ENCODE results near the gene KCNIP1.

The KCNIP1 gene

GRCh38 chr5:170711300-170711699 lies 207.5 kb downstream of the KCNIP1 start:
- DNase-seq (ENCODE audit: low read depth in 3 of 3), result no peak

GRCh38 chr5:170715141-170715540 lies 211.3 kb downstream of the KCNIP1 start:
- DNase-seq (ENCODE audit: low read depth in 3 of 3), result no peak

GRCh38 chr5:170716396-170716795 lies 212.6 kb downstream of the KCNIP1 start:
- no peak for DNase-seq (ENCODE audit: low read depth in 3 of 3)

- no peak for DNase-seq (ENCODE audit: low read depth in 3 of 3)
Observed at GRCh38 chr5:170719551-170719950, 215.7 kb downstream of the KCNIP1 start.

- DNase-seq (ENCODE audit: low read depth in 3 of 3), result no peak
Observed at GRCh38 chr5:170720179-170720578, 216.4 kb downstream of the KCNIP1 start.

GRCh38 chr5:170720984-170721383 lies 217.2 kb downstream of the KCNIP1 start:
- no peak for DNase-seq (ENCODE audit: low read depth in 3 of 3)

GRCh38 chr5:170721681-170722080 lies 217.9 kb downstream of the KCNIP1 start:
- DNase-seq (ENCODE audit: low read depth in 3 of 3), result no peak

- no peak for DNase-seq (ENCODE audit: low read depth in 3 of 3)
Observed at GRCh38 chr5:170722316-170722715, 218.5 kb downstream of the KCNIP1 start.

GRCh38 chr5:170731052-170731451 lies 227.2 kb downstream of the KCNIP1 start:
- DNase-seq (ENCODE audit: low read depth in 3 of 3), result no peak

- no peak for DNase-seq (ENCODE audit: low read depth in 3 of 3)
Observed at GRCh38 chr5:170732685-170733084, 228.9 kb downstream of the KCNIP1 start.

- no peak for DNase-seq (ENCODE audit: low read depth in 3 of 3)
Observed at GRCh38 chr5:170736966-170737365, 233.1 kb downstream of the KCNIP1 start.

GRCh38 chr5:170737591-170737990 lies 233.8 kb downstream of the KCNIP1 start:
- no peak for DNase-seq (ENCODE audit: low read depth in 3 of 3)

- no peak for DNase-seq (ENCODE audit: low read depth in 3 of 3)
Observed at GRCh38 chr5:170738840-170739239, 235.0 kb downstream of the KCNIP1 start.

- DNase-seq (ENCODE audit: low read depth in 3 of 3), result no peak
Observed at GRCh38 chr5:170739446-170739845, 235.6 kb downstream of the KCNIP1 start.

- no peak for DNase-seq (ENCODE audit: low read depth in 3 of 3)
Observed at GRCh38 chr5:170740551-170741205, 236.9 kb downstream of the KCNIP1 start.

- no peak for DNase-seq (ENCODE audit: low read depth in 3 of 3)
Observed at GRCh38 chr5:170741801-170742200, 238.0 kb downstream of the KCNIP1 start.

GRCh38 chr5:170743876-170744212 lies 240.0 kb downstream of the KCNIP1 start:
- DNase-seq (ENCODE audit: low read depth in 3 of 3), result no peak

GRCh38 chr5:170745481-170746071 lies 241.8 kb downstream of the KCNIP1 start:
- no peak for DNase-seq (ENCODE audit: low read depth in 3 of 3)

GRCh38 chr5:170746075-170746960 lies 242.5 kb downstream of the KCNIP1 start:
- no peak for DNase-seq (ENCODE audit: low read depth in 3 of 3)

- DNase-seq (ENCODE audit: low read depth in 3 of 3), result no peak
Observed at GRCh38 chr5:170746961-170747340, 243.1 kb downstream of the KCNIP1 start.

GRCh38 chr5:170747357-170747756 lies 243.5 kb downstream of the KCNIP1 start:
- no peak for DNase-seq (ENCODE audit: low read depth in 3 of 3)

- no peak for DNase-seq (ENCODE audit: low read depth in 3 of 3)
Observed at GRCh38 chr5:170747851-170748250, 244.0 kb downstream of the KCNIP1 start.

GRCh38 chr5:170748951-170749471 lies 245.2 kb downstream of the KCNIP1 start:
- DNase-seq (ENCODE audit: low read depth in 3 of 3), result no peak

Data from stimulated activated CD4-positive, alpha-beta T cell treated with anti-CD3 and anti-CD28 coated beads, TNF-alpha, amount 100 ng/mL, for 24 hours (primary cell).